K562 (cell line): ENCODE measurements around the gene CCNY. TPM values are rescaled to one million over a fixed set of nuclear protein-coding genes. Genes with fewer than 3 reads are reported as not detected.

Experiments used
- ATAC-seq: fragments of 200-7000 bp; cut with Tn5 transposase; 3 replicates; pipeline ENCODE4 v1.9.1; 2020; ENCODE audit warnings: moderate library complexity
- BruUV-seq: library from RNA; stranded (reverse); fragments of 400-500 nt; replicated peaks from 2 replicates; lab custom pipeline; 2021; lab: Mats Ljungman, UMichigan
- CTCF ChIA-PET: fragments of 300-600 bp; formaldehyde crosslinking; extraction: SDS; loops from one replicate; lab custom pipeline; 2021; ENCODE audit warnings: low intra/inter-chr PET ratio; lab: Yijun Ruan, JAX
- POLR2A ChIA-PET: fragments of 300-600, 350-650 bp; sonication (Branson Sonifier 250); formaldehyde crosslinking; extraction: SDS; loops from one replicate; lab custom pipeline; 2021; ENCODE audit warnings: antibody characterized with exemption, inconsistent platforms; lab: Yijun Ruan, JAX
- DNase-seq, 4 experiments: peaks; one replicate each; pipeline versions ENCODE4 v3.0.0 to v3.0.0-alpha.2; 2011 to 2018; ENCODE audit warnings: low spot score in 3 of 4, mixed read lengths in 3 of 4; ENCODE audit errors: extremely low read depth in 1 of 4
- FAIRE-seq: peaks from 2 replicates; lab custom pipeline; 2011; peaks lifted over from hg19 to GRCh38; lab: Jason Lieb, UNC
- H2AFZ ChIP-seq: 2 replicates; pipeline ENCODE4 v1.6.0; 2011; ENCODE audit warnings: low read depth, low read length, control low read depth, inconsistent platforms
- H3K27ac ChIP-seq: fragments of 200-600 bp; 3 replicates; pipeline ENCODE4 v1.8.0; 2011; ENCODE audit warnings: low read depth, mild to moderate bottlenecking, control low read depth, inconsistent platforms, low read length, moderate library complexity, mixed read lengths; ENCODE audit errors: extremely low read depth
- H3K27me3 ChIP-seq, 2 experiments: fragments of 300-600 bp in 1 of 2; 2 replicates in 1 of 2; 3 replicates in 1 of 2; pipeline versions ENCODE4 v1.6.0 to v1.8.0; 2011; ENCODE audit warnings: inconsistent platforms in 2 of 2, low read length in 2 of 2, mild to moderate bottlenecking in 1 of 2, mixed read lengths in 1 of 2, moderate library complexity in 1 of 2; ENCODE audit not compliant: control insufficient read depth in 2 of 2, insufficient read depth in 2 of 2
- H3K36me3 ChIP-seq: fragments of 300-600 bp; 3 replicates; pipeline ENCODE4 v1.8.0; 2011; ENCODE audit warnings: mild to moderate bottlenecking, low read length, inconsistent platforms; ENCODE audit not compliant: control insufficient read depth, insufficient read depth
- H3K4me1 ChIP-seq, 2 experiments: fragments of 200-600 bp in 1 of 2; replicated peaks in 1 of 2; 2 replicates in 1 of 2; 3 replicates in 1 of 2; pipeline versions ENCODE4 v1.5.1 to v1.8.0; 2011; ENCODE audit warnings: inconsistent platforms in 2 of 2, low read length in 2 of 2, mild to moderate bottlenecking in 1 of 2, mixed read lengths in 1 of 2, moderate library complexity in 1 of 2; ENCODE audit not compliant: control insufficient read depth in 2 of 2, insufficient read depth in 2 of 2
- H3K4me2 ChIP-seq: 2 replicates; pipeline ENCODE4 v1.6.1; 2011; ENCODE audit warnings: low read length, control low read depth, inconsistent platforms, mixed read lengths; ENCODE audit not compliant: insufficient read depth
- H3K4me3 ChIP-seq: fragments of 200-600 bp; sonication (generic), shearing (Covaris generic); 2 replicates; pipeline ENCODE4 v1.5.1; 2016; ENCODE audit warnings: control low read depth, inconsistent platforms
- H3K79me2 ChIP-seq: fragments of 200-600 bp; 3 replicates; pipeline ENCODE4 v1.8.0; 2011; ENCODE audit warnings: low read length, inconsistent platforms; ENCODE audit not compliant: control insufficient read depth, insufficient read depth
- H3K9ac ChIP-seq, 2 experiments: 2 replicates each; pipeline versions ENCODE4 v1.6.0 to v1.6.1; 2011; ENCODE audit warnings: low read depth in 2 of 2, low read length in 2 of 2, control low read depth in 1 of 2, inconsistent platforms in 1 of 2, mild to moderate bottlenecking in 1 of 2, mixed read lengths in 1 of 2; ENCODE audit not compliant: insufficient read depth in 1 of 2
- H3K9me1 ChIP-seq: one replicate; pipeline ENCODE4 v1.6.0; 2011; ENCODE audit warnings: inconsistent platforms, mild to moderate bottlenecking, low read length, moderate library complexity; ENCODE audit not compliant: control insufficient read depth, insufficient read depth
- H3K9me3 ChIP-seq: replicated peaks from 2 replicates; pipeline ENCODE4 v1.5.1; 2011; ENCODE audit warnings: low read depth, low read length, inconsistent platforms; ENCODE audit not compliant: control insufficient read depth, insufficient read depth
- H4K20me1 ChIP-seq: replicated peaks from 2 replicates; pipeline ENCODE4 v1.6.1; 2011; ENCODE audit warnings: low read length, inconsistent platforms, mixed read lengths; ENCODE audit not compliant: control insufficient read depth, insufficient read depth
- HDAC8 ChIP-seq: fragments of 450-650 bp; IDR thresholded peaks from 2 replicates; pipeline ENCODE4 v1.6.1; 2016; ENCODE audit warnings: mild to moderate bottlenecking, missing genetic modification characterization, moderate library complexity, missing compliant biosample characterization
- HMGN3 ChIP-seq: IDR thresholded peaks from 2 replicates; pipeline ENCODE4 v1.6.1; 2011; ENCODE audit warnings: borderline replicate concordance, low read depth, mild to moderate bottlenecking, mixed read lengths, low read length; ENCODE audit not compliant: insufficient read length; ENCODE audit errors: extremely low read depth
- MCM2 ChIP-seq: fragments of 450-650 bp; IDR thresholded peaks from 2 replicates; pipeline ENCODE4 v1.6.1; 2017; ENCODE audit warnings: low read depth, mild to moderate bottlenecking
- NFYB ChIP-seq: IDR thresholded peaks from 2 replicates; pipeline ENCODE4 v1.6.1; 2011; ENCODE audit warnings: mild to moderate bottlenecking, moderate library complexity; ENCODE audit not compliant: insufficient read length; ENCODE audit errors: extremely low read depth
- TEAD2 ChIP-seq: fragments of 450-650 bp; IDR thresholded peaks from 2 replicates; pipeline ENCODE4 v1.6.1; 2016; ENCODE audit warnings: missing genetic modification characterization, control low read depth, missing compliant biosample characterization
- XRCC5 ChIP-seq: fragments of 200-400 bp; formaldehyde crosslinking; IDR thresholded peaks from 2 replicates; pipeline ENCODE4 v1.6.1; 2017; ENCODE audit warnings: low read depth, mild to moderate bottlenecking, low read length
- ZBTB40 ChIP-seq, 2 experiments: fragments of 450-650 bp in 1 of 2; sonication (generic) in 1 of 2; formaldehyde crosslinking in 1 of 2; IDR thresholded peaks; 2 replicates each; pipeline versions ENCODE4 v1.7.1 to v1.9.0; 2016 to 2022; ENCODE audit warnings: inconsistent platforms in 1 of 2, mild to moderate bottlenecking in 1 of 2, missing genetic modification reagents in 1 of 2
- WGBS: fragments of 100-300 bp; shearing (Covaris generic); methylation state at CpG from one replicate; pipeline ENCODE4 v1.1.6; 2016; ENCODE audit warnings: low coverage, mixed read lengths; ENCODE audit not compliant: insufficient coverage; ENCODE audit errors: missing lambda C conversion rate; 5-methylcytosine and 5-hydroxymethylcytosine counted together
- in situ Hi-C: fragments of 300-500 bp; cut with MboI; formaldehyde crosslinking; loops from 4 replicates; pipeline ENCODE4 v1.15.0; 2018; ENCODE audit warnings: inconsistent platforms, mixed read lengths
- intact Hi-C: fragments of 100-400 bp; cut with micrococcal nuclease; formaldehyde crosslinking; loops from 2 replicates; pipeline ENCODE4 v1.14.2; 2022
- polyA plus RNA-seq, 8 experiments: library from polyadenylated mRNA; depleted of rRNA in 4 of 8; stranded (reverse) in 5 of 8; unstranded in 3 of 8; fragments of >200 nt; fragmentation: Nextera tagmentation in 2 of 8; fragmentation: Illumina TruSeq in 1 of 8; extraction: Ambion mirVana in 2 of 8; extraction: Trizol in 1 of 8; gene quantifications; 2 replicates each; pipeline versions ENCODE4 v1.2.1 to v1.2.3, GENCODE V29; 2011 to 2014; ENCODE audit warnings: inconsistent platforms in 1 of 8, missing spikeins in 1 of 8
- total RNA-seq, 7 experiments: library from RNA; depleted of rRNA in 6 of 7; stranded (reverse); fragments of >200 nt in 6 of 7; fragmentation: Illumina TruSeq in 2 of 7; extraction: Trizol in 2 of 7; gene quantifications; 2 replicates each; pipeline versions ENCODE4 v1.2.1 to v1.2.3, GENCODE V29; 2011 to 2021; ENCODE audit warnings: low replicate concordance in 1 of 7
- TF ChIP-seq, protein P1 (sequence below): sonication (generic); formaldehyde crosslinking; IDR thresholded peaks from 2 replicates; pipeline ENCODE4 v1.8.0; 2022; ENCODE audit warnings: missing genetic modification reagents, mild to moderate bottlenecking, borderline replicate concordance
- TF ChIP-seq, protein P2 (sequence below): fragments of 250-450 bp; sonication (Bioruptor Pico); IDR thresholded peaks from 2 replicates; pipeline ENCODE4 v1.9.0; 2021; ENCODE audit warnings: mild to moderate bottlenecking

CCNY gene
- total and polyA plus RNA-seq, 9 of the 15 experiments (the other 6 are each of a cell fraction or from before 2014, with no cell fraction given), result 8.4 to 109 (median 38.6) TPM

- CTCF ChIA-PET, result no interaction called here
- peak overlapping the region; percentile 67 for H3K4me2 ChIP-seq
- ATAC-seq (peak; percentile 70), FAIRE-seq (peak; percentile 67), DNase-seq (peak; percentile 63 to 84 (median 80))
- H4K20me1 ChIP-seq, result 0 out of 2 replicates have a peak, but pooled peaks cover 3% of the 10 kb centered on the region
- in situ Hi-C loops, result no loop called here
- peaks cover 3% of the 10 kb centered on the region for H3K9me1 ChIP-seq
- POLR2A ChIA-PET, result interaction anchor here (0.5 to 2.5 kb wide), 5 partner anchors 11 to 90 kb away, joined by 3 to 7 read pairs (median 3); no protein-coding TSS in a partner anchor
- intact Hi-C loops, result no loop called here
- WGBS, result 8% methylated on average over 6 of the region's 6 CpGs
- H3K36me3 ChIP-seq, result no peaks in the 10 kb centered on the region; the same call in 2 of the 3 replicates
- no peak overlapping the region for H3K4me3 ChIP-seq
- peak overlapping the region; percentile 45 to 76; a peak in 3 of 4 replicates for H3K9ac ChIP-seq
- peaks cover 3% of the 10 kb centered on the region for H3K9me3 ChIP-seq
- no peak overlapping the region for H2AFZ ChIP-seq
- H3K27ac ChIP-seq, result peak overlapping the region; percentile 69
- peaks cover 97% of the 10 kb centered on the region for H3K79me2 ChIP-seq
- H3K27me3 ChIP-seq, result no peaks in the 10 kb centered on the region
- BruUV-seq, result no TSS peak
- H3K4me1 ChIP-seq, result peaks cover 20 to 68% of the 10 kb centered on the region in 2 experiments
- TF ChIP-seq, protein P1, sequence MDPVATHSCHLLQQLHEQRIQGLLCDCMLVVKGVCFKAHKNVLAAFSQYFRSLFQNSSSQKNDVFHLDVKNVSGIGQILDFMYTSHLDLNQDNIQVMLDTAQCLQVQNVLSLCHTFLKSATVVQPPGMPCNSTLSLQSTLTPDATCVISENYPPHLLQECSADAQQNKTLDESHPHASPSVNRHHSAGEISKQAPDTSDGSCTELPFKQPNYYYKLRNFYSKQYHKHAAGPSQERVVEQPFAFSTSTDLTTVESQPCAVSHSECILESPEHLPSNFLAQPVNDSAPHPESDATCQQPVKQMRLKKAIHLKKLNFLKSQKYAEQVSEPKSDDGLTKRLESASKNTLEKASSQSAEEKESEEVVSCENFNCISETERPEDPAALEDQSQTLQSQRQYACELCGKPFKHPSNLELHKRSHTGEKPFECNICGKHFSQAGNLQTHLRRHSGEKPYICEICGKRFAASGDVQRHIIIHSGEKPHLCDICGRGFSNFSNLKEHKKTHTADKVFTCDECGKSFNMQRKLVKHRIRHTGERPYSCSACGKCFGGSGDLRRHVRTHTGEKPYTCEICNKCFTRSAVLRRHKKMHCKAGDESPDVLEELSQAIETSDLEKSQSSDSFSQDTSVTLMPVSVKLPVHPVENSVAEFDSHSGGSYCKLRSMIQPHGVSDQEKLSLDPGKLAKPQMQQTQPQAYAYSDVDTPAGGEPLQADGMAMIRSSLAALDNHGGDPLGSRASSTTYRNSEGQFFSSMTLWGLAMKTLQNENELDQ, result no peak
- peak; percentile 61 for TF ChIP-seq HMGN3
- no peak for TF ChIP-seq HDAC8 (tag)
- no peak for TF ChIP-seq NFYB
- TF ChIP-seq XRCC5, result no peak
- no peak for TF ChIP-seq TEAD2 (tag)
- no peak for TF ChIP-seq MCM2
- 0 out of 2 replicates have a peak, but pooled peaks have one; percentile 13 for TF ChIP-seq ZBTB40 (IDR thresholded peaks at IDR 0.05)
- no peak for TF ChIP-seq ZBTB40 (CRISPR knock-in tag; IDR thresholded peaks at IDR 0.05)
- TF ChIP-seq, protein P2, sequence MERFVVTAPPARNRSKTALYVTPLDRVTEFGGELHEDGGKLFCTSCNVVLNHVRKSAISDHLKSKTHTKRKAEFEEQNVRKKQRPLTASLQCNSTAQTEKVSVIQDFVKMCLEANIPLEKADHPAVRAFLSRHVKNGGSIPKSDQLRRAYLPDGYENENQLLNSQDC (CRISPR knock-in tag), result no peak
These were observed 63.2 kb downstream of the CCNY start for GRCh38 chr10:35399414-35400009.
